GM18499 (cell line): ENCODE results near the gene OAF.

Experiments
- ATAC-seq: cut with Tn5 transposase; IDR thresholded peaks from one replicate; pipeline ENCODE4 v1.9.1; 2021; ENCODE audit warnings: moderate number of reproducible peaks; ENCODE audit not compliant: insufficient read depth, unreplicated experiment

Gene OAF

GRCh38 chr11:120182790-120183491 is 27.9 kb upstream of the OAF start:
- no peak for ATAC-seq

- ATAC-seq: no peak
Observed at GRCh38 chr11:120183701-120184141, 27.1 kb upstream of the OAF start.

GRCh38 chr11:120184371-120184945 is 26.4 kb upstream of the OAF start:
- no peak for ATAC-seq

GRCh38 chr11:120184946-120185705 is 25.7 kb upstream of the OAF start:
- ATAC-seq: no peak

- no peak for ATAC-seq
Observed at GRCh38 chr11:120185706-120186455, 25.0 kb upstream of the OAF start.

- ATAC-seq: no peak
Observed at GRCh38 chr11:120186456-120186773, 24.4 kb upstream of the OAF start.

- ATAC-seq: no peak
Observed at GRCh38 chr11:120186774-120187591, 23.8 kb upstream of the OAF start.

- no peak for ATAC-seq
Observed at GRCh38 chr11:120188371-120188770, 22.5 kb upstream of the OAF start.

- no peak for ATAC-seq
Observed at GRCh38 chr11:120188811-120189455, 21.9 kb upstream of the OAF start.

- no peak for ATAC-seq
Observed at GRCh38 chr11:120191058-120191457, 19.8 kb upstream of the OAF start.

GRCh38 chr11:120192831-120193625 is 17.8 kb upstream of the OAF start:
- no peak for ATAC-seq

GRCh38 chr11:120194166-120194565 is 16.7 kb upstream of the OAF start:
- no peak for ATAC-seq

- no peak for ATAC-seq
Observed at GRCh38 chr11:120195601-120196320, 15.1 kb upstream of the OAF start.

GRCh38 chr11:120196826-120197225 is 14.0 kb upstream of the OAF start:
- no peak for ATAC-seq

- ATAC-seq: no peak
Observed at GRCh38 chr11:120197251-120197891, 13.5 kb upstream of the OAF start.

- no peak for ATAC-seq
Observed at GRCh38 chr11:120197977-120198376, 12.9 kb upstream of the OAF start.

- ATAC-seq: no peak
Observed at GRCh38 chr11:120198403-120198786, 12.4 kb upstream of the OAF start.
